Glutamatergic neuron (in vitro differentiated cells): ENCODE results near the gene AHI1. TPM values are rescaled to one million over a fixed set of nuclear protein-coding genes. Genes with fewer than 3 reads are reported as not detected.

Experiments used
- DNase-seq: peaks from one replicate; pipeline ENCODE4 v3.0.0; 2022
- H3K27ac Mint-ChIP-seq: one replicate; pipeline ENCODE4 v1.8.0; 2020; ENCODE audit warnings: mild to moderate bottlenecking, mixed read lengths, inconsistent platforms; ENCODE audit not compliant: unreplicated experiment
- H3K27me3 Mint-ChIP-seq: one replicate; pipeline ENCODE4 v1.8.0; 2020; ENCODE audit warnings: mild to moderate bottlenecking, moderate library complexity, mixed read lengths, inconsistent platforms; ENCODE audit not compliant: unreplicated experiment
- H3K36me3 Mint-ChIP-seq: one replicate; pipeline ENCODE4 v1.8.0; 2020; ENCODE audit warnings: mild to moderate bottlenecking, mixed read lengths, inconsistent platforms; ENCODE audit not compliant: unreplicated experiment
- H3K4me1 Mint-ChIP-seq: one replicate; pipeline ENCODE4 v1.8.0; 2020; ENCODE audit warnings: mild to moderate bottlenecking, low read depth, mixed read lengths, inconsistent platforms; ENCODE audit not compliant: unreplicated experiment
- H3K4me3 Mint-ChIP-seq: one replicate; pipeline ENCODE4 v1.8.0; 2020; ENCODE audit warnings: mild to moderate bottlenecking, mixed read lengths, inconsistent platforms; ENCODE audit not compliant: unreplicated experiment
- H3K9me3 Mint-ChIP-seq: one replicate; pipeline ENCODE4 v1.8.0; 2020; ENCODE audit warnings: mild to moderate bottlenecking, moderate library complexity, mixed read lengths, inconsistent platforms; ENCODE audit not compliant: unreplicated experiment
- total RNA-seq: library from RNA; stranded (reverse); fragmentation: NEBNext Ultra II Directional; extraction: Animal tissue kit (Norgen Biotek cat#: 25700); gene quantifications from one replicate; pipeline ENCODE4 v1.2.1, GENCODE V29; 2021; ENCODE audit not compliant: unreplicated experiment
- TF ChIP-seq, protein P1 (sequence below): fragments of 200-600 bp; sonication (generic); IDR thresholded peaks from one replicate; pipeline ENCODE4 v1.5.0; 2021; ENCODE audit not compliant: partially characterized antibody, unreplicated experiment

AHI1 gene
- total RNA-seq, 1 donor from 2014 or later, result 11.1 TPM

DNA sequence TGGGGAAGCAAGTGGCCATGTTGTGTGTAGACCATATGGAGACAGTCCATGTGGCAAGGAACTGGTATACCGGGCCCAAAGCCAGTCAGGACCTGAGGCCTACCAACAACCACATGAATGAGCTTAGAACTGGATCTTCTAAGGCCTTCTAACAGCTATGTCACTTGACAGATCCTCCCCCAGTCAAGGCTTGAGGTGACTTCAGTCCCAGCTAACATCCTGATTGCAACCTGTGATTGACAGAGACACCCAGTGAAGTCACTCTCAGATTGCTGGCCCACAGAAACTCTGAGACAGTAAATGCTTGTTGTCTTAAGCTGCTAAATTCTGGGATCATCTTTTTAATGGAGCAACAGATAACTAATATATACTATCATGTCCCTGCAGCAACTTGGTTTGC is 32.9 kb downstream of the AHI1 start:
- no peaks in the 10 kb centered on the region for H3K9me3 Mint-ChIP-seq
- H3K36me3 Mint-ChIP-seq, result no peaks in the 10 kb centered on the region
- H3K27ac Mint-ChIP-seq, result peak overlapping the region; percentile 25
- no peaks in the 10 kb centered on the region for H3K27me3 Mint-ChIP-seq
- DNase-seq, result no peak
- no peaks in the 10 kb centered on the region for H3K4me1 Mint-ChIP-seq
- TF ChIP-seq, protein P1, sequence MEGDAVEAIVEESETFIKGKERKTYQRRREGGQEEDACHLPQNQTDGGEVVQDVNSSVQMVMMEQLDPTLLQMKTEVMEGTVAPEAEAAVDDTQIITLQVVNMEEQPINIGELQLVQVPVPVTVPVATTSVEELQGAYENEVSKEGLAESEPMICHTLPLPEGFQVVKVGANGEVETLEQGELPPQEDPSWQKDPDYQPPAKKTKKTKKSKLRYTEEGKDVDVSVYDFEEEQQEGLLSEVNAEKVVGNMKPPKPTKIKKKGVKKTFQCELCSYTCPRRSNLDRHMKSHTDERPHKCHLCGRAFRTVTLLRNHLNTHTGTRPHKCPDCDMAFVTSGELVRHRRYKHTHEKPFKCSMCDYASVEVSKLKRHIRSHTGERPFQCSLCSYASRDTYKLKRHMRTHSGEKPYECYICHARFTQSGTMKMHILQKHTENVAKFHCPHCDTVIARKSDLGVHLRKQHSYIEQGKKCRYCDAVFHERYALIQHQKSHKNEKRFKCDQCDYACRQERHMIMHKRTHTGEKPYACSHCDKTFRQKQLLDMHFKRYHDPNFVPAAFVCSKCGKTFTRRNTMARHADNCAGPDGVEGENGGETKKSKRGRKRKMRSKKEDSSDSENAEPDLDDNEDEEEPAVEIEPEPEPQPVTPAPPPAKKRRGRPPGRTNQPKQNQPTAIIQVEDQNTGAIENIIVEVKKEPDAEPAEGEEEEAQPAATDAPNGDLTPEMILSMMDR, result no peak
- no peak overlapping the region for H3K4me3 Mint-ChIP-seq

DNA sequence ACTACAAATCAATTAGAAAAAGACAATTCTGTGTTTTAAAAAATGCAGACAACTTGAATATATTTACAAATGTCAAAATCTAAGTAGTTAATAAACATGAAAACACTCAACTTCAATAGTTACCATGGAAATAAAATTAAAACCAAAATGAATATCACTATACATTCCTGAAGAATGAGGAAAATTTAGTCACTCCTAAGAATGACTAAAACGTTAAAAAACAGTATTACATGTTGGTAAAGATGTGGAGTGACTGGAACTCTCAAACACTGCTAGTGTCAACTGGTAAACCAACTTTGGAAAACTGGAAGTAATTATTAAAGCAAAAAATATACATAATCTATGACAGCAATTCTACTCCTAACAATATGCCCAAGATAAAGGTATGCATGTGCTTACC is 36.3 kb downstream of the AHI1 start:
- Mint-ChIP-seq H3K4me1 (peaks cover 9% of the 10 kb centered on the region), H3K27me3 (no peaks in the 10 kb centered on the region), H3K4me3 (no peak overlapping the region), H3K27ac (no peak overlapping the region), H3K9me3 (no peaks in the 10 kb centered on the region), H3K36me3 (no peaks in the 10 kb centered on the region)
- DNase-seq, result no peak
- TF ChIP-seq, protein P1, result no peak

DNA sequence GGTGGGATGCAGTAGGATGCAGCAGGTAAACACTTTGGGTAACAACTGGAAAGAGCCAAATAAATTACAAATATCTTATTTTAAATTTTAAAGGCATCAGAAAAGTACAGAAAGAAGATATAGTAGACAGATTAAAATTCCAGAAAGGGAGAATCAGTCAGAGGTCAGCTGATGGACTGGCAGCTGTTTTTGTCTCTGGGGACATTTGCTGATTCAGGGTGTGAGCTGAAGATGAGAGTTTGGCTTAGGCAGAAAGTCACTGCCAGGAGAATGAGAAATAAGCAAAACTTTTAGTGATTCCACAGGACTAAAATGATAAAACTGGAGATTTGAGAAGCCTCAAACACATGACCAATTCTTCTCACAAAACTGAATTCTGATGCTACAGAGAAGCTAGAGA is 39.5 kb downstream of the AHI1 start:
- no peak overlapping the region for H3K27ac Mint-ChIP-seq
- H3K4me3 Mint-ChIP-seq, result no peak overlapping the region
- no peak for DNase-seq
- H3K27me3 Mint-ChIP-seq, result no peaks in the 10 kb centered on the region
- H3K36me3 Mint-ChIP-seq, result no peaks in the 10 kb centered on the region
- no peaks in the 10 kb centered on the region for H3K9me3 Mint-ChIP-seq
- TF ChIP-seq, protein P1, result no peak
- peaks cover 9% of the 10 kb centered on the region for H3K4me1 Mint-ChIP-seq

DNA sequence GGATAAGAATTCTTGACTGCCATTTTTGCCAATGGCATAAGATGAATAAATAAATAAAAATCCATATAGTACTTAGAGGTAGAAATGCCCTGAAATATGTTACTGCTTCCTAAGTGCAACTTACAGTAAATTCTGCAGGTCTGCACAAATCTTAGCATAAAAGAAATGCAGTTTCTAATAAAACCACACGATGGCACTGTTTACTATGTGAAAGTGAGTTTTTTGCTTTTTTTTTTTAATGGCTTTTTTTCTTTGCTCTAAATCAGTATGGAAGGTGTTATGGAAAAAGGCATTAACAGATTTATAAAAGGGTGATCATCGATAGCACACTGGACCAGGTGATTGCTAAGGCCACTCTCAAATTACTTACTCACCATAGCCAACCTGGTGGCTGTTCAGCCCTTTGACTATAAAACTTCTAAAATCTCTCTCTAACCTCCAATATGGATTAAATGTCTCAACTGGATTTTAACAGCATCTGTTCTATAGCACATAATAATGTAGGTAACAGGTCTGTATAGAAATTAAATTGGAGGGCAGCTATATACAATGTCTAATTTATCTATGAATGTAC is 45.8 kb downstream of the AHI1 start:
- no peak for DNase-seq
- TF ChIP-seq, protein P1, result peak; percentile 81
- Mint-ChIP-seq H3K9me3 (no peaks in the 10 kb centered on the region), H3K27ac (no peak overlapping the region), H3K4me1 (no peaks in the 10 kb centered on the region), H3K36me3 (no peaks in the 10 kb centered on the region), H3K27me3 (no peaks in the 10 kb centered on the region), H3K4me3 (no peak overlapping the region)

DNA sequence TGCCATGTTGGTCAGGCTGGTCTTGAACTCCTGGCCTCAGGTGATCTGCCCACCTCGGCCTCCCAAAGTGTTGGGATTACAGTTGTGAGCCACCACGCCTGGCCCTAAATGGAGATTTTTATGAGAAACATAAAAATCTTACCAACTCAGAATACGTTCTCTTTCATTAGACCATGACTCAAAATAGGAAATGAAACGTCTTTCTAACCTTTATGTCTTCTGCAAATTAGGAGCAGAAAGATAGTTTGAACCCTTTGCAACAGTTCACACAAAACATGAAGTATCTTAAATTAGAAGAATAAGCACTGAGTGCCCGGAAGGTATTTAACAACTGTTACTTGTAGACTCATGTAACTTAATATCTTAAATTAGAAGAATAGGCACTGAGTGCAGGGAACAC is 48.3 kb downstream of the AHI1 start:
- Mint-ChIP-seq H3K27me3 (no peaks in the 10 kb centered on the region), H3K36me3 (no peaks in the 10 kb centered on the region), H3K4me1 (no peaks in the 10 kb centered on the region), H3K27ac (no peak overlapping the region), H3K9me3 (no peaks in the 10 kb centered on the region), H3K4me3 (no peak overlapping the region)
- TF ChIP-seq, protein P1, result no peak
- DNase-seq, result no peak
